ENCODE data around the gene LAMP5.

DNA sequence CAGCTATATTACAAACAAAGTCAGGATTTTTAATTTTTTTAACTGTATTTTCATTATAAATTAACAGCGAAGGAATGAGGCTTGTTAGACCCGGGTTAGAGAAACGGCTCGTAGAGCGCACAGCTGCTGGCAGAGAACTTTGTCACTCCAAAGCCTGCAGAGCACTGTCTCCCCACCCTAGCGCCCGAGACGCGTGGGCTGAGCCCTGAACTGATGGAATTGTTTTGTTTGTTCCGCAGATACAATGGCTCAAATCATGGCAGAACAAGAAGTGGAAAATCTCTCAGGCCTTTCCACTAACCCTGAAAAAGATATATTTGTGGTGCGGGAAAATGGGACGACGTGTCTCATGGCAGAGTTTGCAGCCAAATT lies 810 bp downstream of the LAMP5 start:
- TF ChIP-seq, protein P1, sequence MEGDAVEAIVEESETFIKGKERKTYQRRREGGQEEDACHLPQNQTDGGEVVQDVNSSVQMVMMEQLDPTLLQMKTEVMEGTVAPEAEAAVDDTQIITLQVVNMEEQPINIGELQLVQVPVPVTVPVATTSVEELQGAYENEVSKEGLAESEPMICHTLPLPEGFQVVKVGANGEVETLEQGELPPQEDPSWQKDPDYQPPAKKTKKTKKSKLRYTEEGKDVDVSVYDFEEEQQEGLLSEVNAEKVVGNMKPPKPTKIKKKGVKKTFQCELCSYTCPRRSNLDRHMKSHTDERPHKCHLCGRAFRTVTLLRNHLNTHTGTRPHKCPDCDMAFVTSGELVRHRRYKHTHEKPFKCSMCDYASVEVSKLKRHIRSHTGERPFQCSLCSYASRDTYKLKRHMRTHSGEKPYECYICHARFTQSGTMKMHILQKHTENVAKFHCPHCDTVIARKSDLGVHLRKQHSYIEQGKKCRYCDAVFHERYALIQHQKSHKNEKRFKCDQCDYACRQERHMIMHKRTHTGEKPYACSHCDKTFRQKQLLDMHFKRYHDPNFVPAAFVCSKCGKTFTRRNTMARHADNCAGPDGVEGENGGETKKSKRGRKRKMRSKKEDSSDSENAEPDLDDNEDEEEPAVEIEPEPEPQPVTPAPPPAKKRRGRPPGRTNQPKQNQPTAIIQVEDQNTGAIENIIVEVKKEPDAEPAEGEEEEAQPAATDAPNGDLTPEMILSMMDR (IDR thresholded peaks at IDR 0.05) = no peak
- no peak for TF ChIP-seq POLR2A (IDR thresholded peaks at IDR 0.05)
- TF ChIP-seq POLR2AphosphoS5 (IDR thresholded peaks at IDR 0.05) = no peak

Measured in suprapubic skin (tissue), 4 donors.